HG03280 (cell line): ENCODE data around the gene TMEM272.

Experiments used
- ATAC-seq: cut with Tn5 transposase; IDR thresholded peaks from one replicate; pipeline ENCODE4 v1.9.1; 2021; ENCODE audit warnings: mild to moderate bottlenecking, moderate library complexity; ENCODE audit not compliant: unreplicated experiment

TMEM272 gene

GRCh38 chr13:51844862-51845573 lies at the start of gene TMEM272:
TMEM272 (minus strand) TSS chr13:51845177; CDS start chr13:51838530, 6,647 bp downstream.
- ATAC-seq, result no peak

GRCh38 chr13:51894239-51894638 lies 49.3 kb upstream of the TMEM272 start:
- no peak for ATAC-seq

GRCh38 chr13:51892657-51893056 lies 47.7 kb upstream of the TMEM272 start:
- ATAC-seq, result no peak

GRCh38 chr13:51887468-51887867 lies 42.5 kb upstream of the TMEM272 start:
- no peak for ATAC-seq

GRCh38 chr13:51885651-51886050 lies 40.7 kb upstream of the TMEM272 start:
- ATAC-seq, result no peak

- ATAC-seq, result no peak
Observed at GRCh38 chr13:51883226-51883600, 38.2 kb upstream of the TMEM272 start.

- no peak for ATAC-seq
Observed at GRCh38 chr13:51882570-51883225, 37.7 kb upstream of the TMEM272 start.

- ATAC-seq, result no peak
Observed at GRCh38 chr13:51881296-51881695, 36.3 kb upstream of the TMEM272 start.

GRCh38 chr13:51879133-51879532 lies 34.2 kb upstream of the TMEM272 start:
- ATAC-seq, result no peak

- ATAC-seq, result no peak
Observed at GRCh38 chr13:51874651-51875050, 29.7 kb upstream of the TMEM272 start.

GRCh38 chr13:51873837-51874236 lies 28.9 kb upstream of the TMEM272 start:
- no peak for ATAC-seq

GRCh38 chr13:51873117-51873798 lies 28.3 kb upstream of the TMEM272 start:
- ATAC-seq, result no peak

- ATAC-seq, result no peak
Observed at GRCh38 chr13:51870616-51871015, 25.6 kb upstream of the TMEM272 start.

GRCh38 chr13:51869916-51870315 lies 24.9 kb upstream of the TMEM272 start:
- ATAC-seq, result no peak

GRCh38 chr13:51867062-51867461 lies 22.1 kb upstream of the TMEM272 start:
- ATAC-seq, result no peak

- no peak for ATAC-seq
Observed at GRCh38 chr13:51865838-51866237, 20.9 kb upstream of the TMEM272 start.

GRCh38 chr13:51862957-51863356 lies 18.0 kb upstream of the TMEM272 start:
- ATAC-seq, result no peak

GRCh38 chr13:51861723-51862300 lies 16.8 kb upstream of the TMEM272 start, which contains the start of gene CCDC70:
CCDC70 (plus strand) TSS chr13:51861969; CDS start chr13:51865412, 3,443 bp downstream.
- no peak for ATAC-seq

- ATAC-seq, result no peak
Observed at GRCh38 chr13:51858433-51859247, 13.7 kb upstream of the TMEM272 start.

- ATAC-seq, result no peak
Observed at GRCh38 chr13:51856998-51857397, 12.0 kb upstream of the TMEM272 start.
